Keratinocyte (primary cell): ENCODE measurements around the gene SRPK1. TPM values are rescaled to one million over a fixed set of nuclear protein-coding genes. Genes with fewer than 3 reads are reported as not detected.
"Not testable (repeated sequence)": the region's sequence is repeated elsewhere in the genome, so short reads cannot be mapped to it uniquely, and the experiment has no call there.

Experiments used
- DNase-seq: peaks from one replicate; pipeline ENCODE4 v3.0.0-alpha.2; 2011; ENCODE audit warnings: low read depth, missing footprints, low spot score
- FAIRE-seq: peaks from 2 replicates; lab custom pipeline; 2011; peaks lifted over from hg19 to GRCh38; lab: Jason Lieb, UNC
- H2AFZ ChIP-seq: 2 replicates; pipeline ENCODE4 v1.6.0; 2012; ENCODE audit warnings: low read length, control low read depth, inconsistent platforms; ENCODE audit not compliant: control insufficient read depth
- H3K27ac ChIP-seq: 2 replicates; pipeline ENCODE4 v1.5.1; 2011; ENCODE audit warnings: low read length; ENCODE audit not compliant: control insufficient read depth, insufficient read depth
- H3K27me3 ChIP-seq: 3 replicates; pipeline ENCODE4 v1.6.0; 2011; ENCODE audit warnings: low read length; ENCODE audit not compliant: control insufficient read depth, insufficient read depth; ENCODE audit errors: extremely low read depth
- H3K36me3 ChIP-seq, 2 experiments: 2 replicates in 1 of 2; 3 replicates in 1 of 2; pipeline ENCODE4 v1.5.1; 2011; ENCODE audit warnings: low read length in 2 of 2, mild to moderate bottlenecking in 1 of 2; ENCODE audit not compliant: control insufficient read depth in 2 of 2, insufficient read depth in 2 of 2; ENCODE audit errors: extremely low read depth in 1 of 2
- H3K4me1 ChIP-seq: 3 replicates; pipeline ENCODE4 v1.5.1; 2011; ENCODE audit warnings: low read length; ENCODE audit not compliant: control insufficient read depth, insufficient read depth; ENCODE audit errors: extremely low read depth
- H3K4me2 ChIP-seq: 3 replicates; pipeline ENCODE4 v1.6.0; 2011; ENCODE audit warnings: low read depth, low read length; ENCODE audit not compliant: control insufficient read depth, insufficient read depth; ENCODE audit errors: extremely low read depth
- H3K4me3 ChIP-seq, 3 experiments: fragments of 200-600 bp in 1 of 3; sonication (generic) in 1 of 3; 2 replicates in 2 of 3; 3 replicates in 1 of 3; pipeline ENCODE4 v1.5.1; 2011 to 2016; ENCODE audit warnings: low read length in 3 of 3, mild to moderate bottlenecking in 3 of 3, control low read depth in 2 of 3, inconsistent platforms in 1 of 3, low read depth in 1 of 3, mixed read lengths in 1 of 3, mixed run types in 1 of 3, moderate library complexity in 1 of 3; ENCODE audit not compliant: control insufficient read depth in 2 of 3, insufficient read depth in 2 of 3; ENCODE audit errors: extremely low read depth in 1 of 3
- H3K79me2 ChIP-seq: 2 replicates; pipeline ENCODE4 v1.6.0; 2012; ENCODE audit warnings: low read length; ENCODE audit not compliant: control insufficient read depth, insufficient read depth
- H3K9ac ChIP-seq: 3 replicates; pipeline ENCODE4 v1.6.0; 2011; ENCODE audit warnings: low read length; ENCODE audit not compliant: control insufficient read depth, insufficient read depth; ENCODE audit errors: extremely low read depth
- H3K9me1 ChIP-seq: 3 replicates; pipeline ENCODE4 v1.6.0; 2011; ENCODE audit warnings: low read length; ENCODE audit not compliant: control insufficient read depth, insufficient read depth; ENCODE audit errors: extremely low read depth
- H3K9me3 ChIP-seq: 2 replicates; pipeline ENCODE4 v1.5.1; 2012; ENCODE audit warnings: low read depth, low read length; ENCODE audit not compliant: control insufficient read depth
- H4K20me1 ChIP-seq: 3 replicates; pipeline ENCODE4 v1.6.0; 2011; ENCODE audit warnings: low read length; ENCODE audit not compliant: control insufficient read depth, insufficient read depth; ENCODE audit errors: extremely low read depth
- CTCF ChIP-seq, 3 experiments: IDR thresholded peaks in 1 of 3; conservative IDR thresholded peaks in 1 of 3; optimal IDR thresholded peaks in 1 of 3; 2 replicates in 2 of 3; 3 replicates in 1 of 3; pipeline versions ENCODE3 to v1.5.1; 2011; ENCODE audit warnings: low read length in 3 of 3, mild to moderate bottlenecking in 3 of 3, moderate library complexity in 2 of 3, control low read depth in 1 of 3, inconsistent platforms in 1 of 3; ENCODE audit not compliant: insufficient read depth in 2 of 3; ENCODE audit errors: extremely low read depth in 1 of 3
- EZH2 ChIP-seq: IDR thresholded peaks from one replicate; pipeline ENCODE4 v1.6.1; 2012; ENCODE audit warnings: inconsistent platforms, mild to moderate bottlenecking, low read length, moderate library complexity
- dilution Hi-C: fragments of 300-500 bp; cut with MboI; formaldehyde crosslinking; loops from one replicate; pipeline ENCODE4 v1.7.0; 2020; ENCODE audit warnings: low sequenced_read_pairs; ENCODE audit not compliant: extremely low pct_ligation_motif_present
- polyA plus RNA-seq, 5 experiments: library from polyadenylated mRNA; depleted of rRNA in 3 of 5; stranded (reverse) in 3 of 5; stranded (forward) in 1 of 5; unstranded in 1 of 5; fragments of >200 nt; gene quantifications; 1 replicate in 1 of 5; 2 replicates in 3 of 5; 3 replicates in 1 of 5; pipeline versions ENCODE4 v1.2.1 to v1.2.3, GENCODE V29; 2011 to 2012; ENCODE audit warnings: missing spikeins in 2 of 5, low read depth in 1 of 5, low replicate concordance in 1 of 5

The SRPK1 gene
- polyA plus RNA-seq, 1 donor (not counting 4 experiments of a cell fraction or from before 2014, with no cell fraction given): 64.1 TPM

- Histone ChIP-seq H2AFZ (no peak overlapping the region), H3K9me3 (no peaks in the 10 kb centered on the region), H3K4me2 (no peak overlapping the region), H3K4me1 (no peaks in the 10 kb centered on the region), H3K36me3 (peaks cover 12 to 23% of the 10 kb centered on the region in 2 experiments), H3K79me2 (peaks cover 79% of the 10 kb centered on the region), H3K4me3 (no peak overlapping the region), H3K27ac (no peak overlapping the region), H4K20me1 (peaks cover 5% of the 10 kb centered on the region), H3K27me3 (no peaks in the 10 kb centered on the region), H3K9ac (no peak overlapping the region), H3K9me1 (no peaks in the 10 kb centered on the region)
- FAIRE-seq: no peak
- DNase-seq: no peak
- TF ChIP-seq EZH2 (no peak), CTCF (optimal IDR thresholded peaks at IDR 0.05 in 1 of 3, IDR thresholded peaks at IDR 0.05 in 1 of 3, conservative IDR thresholded peaks at IDR 0.05 in 1 of 3; ENCODE audit: extremely low read depth in 1 of 3, insufficient read depth in 2 of 3, low read length in 3 of 3) (no peak)
- dilution Hi-C loops: no loop called here
These were observed 8.8 kb downstream of the SRPK1 start for GRCh38 chr6:35911871-35912653.

- H2AFZ ChIP-seq, FAIRE-seq, dilution Hi-C loops, H3K4me3 ChIP-seq, H3K9me3 ChIP-seq, H3K9ac ChIP-seq, H3K4me2 ChIP-seq, H3K27me3 ChIP-seq, DNase-seq, H3K4me1 ChIP-seq, H4K20me1 ChIP-seq, H3K27ac ChIP-seq, H3K9me1 ChIP-seq: not testable (repeated sequence)
- H3K79me2 ChIP-seq: peaks cover 85% of the 10 kb centered on the region
- peaks cover 12 to 21% of the 10 kb centered on the region in 2 experiments for H3K36me3 ChIP-seq
These were observed 11.3 kb downstream of the SRPK1 start for GRCh38 chr6:35909571-35909970.

GRCh38 chr6:35908753-35909401 is 12.0 kb downstream of the SRPK1 start:
- H3K4me1 ChIP-seq, H3K27ac ChIP-seq, H3K9me1 ChIP-seq, H3K27me3 ChIP-seq, H3K4me3 ChIP-seq, H3K9me3 ChIP-seq, H4K20me1 ChIP-seq, H3K9ac ChIP-seq, H3K4me2 ChIP-seq, dilution Hi-C loops, FAIRE-seq, DNase-seq, H2AFZ ChIP-seq: not testable (repeated sequence)
- Histone ChIP-seq H3K36me3 (peaks cover 11 to 26% of the 10 kb centered on the region in 2 experiments), H3K79me2 (peaks cover 84% of the 10 kb centered on the region)
